Ovary (tissue), 9 donors: Measurements from ENCODE around the gene JARID2. TPM values are rescaled to one million over a fixed set of nuclear protein-coding genes. Genes with fewer than 3 reads are reported as not detected.
A peak's percentile ranks its signal among the peaks of the same experiment; 100 is the strongest.

Experiments
- DNase-seq, 5 donors: peaks; one replicate each; pipeline ENCODE4 v3.0.0-alpha.2; 2019 to 2020
- H3K27ac ChIP-seq, 2 donors: fragments of 200-600 bp; one replicate each; pipeline versions ENCODE4 v1.5.1 to v1.8.0; 2019 to 2022
- H3K27me3 ChIP-seq: fragments of 200-600 bp; one replicate; pipeline ENCODE4 v1.8.0; 2022
- H3K36me3 ChIP-seq: fragments of 200-600 bp; sonication (generic); one replicate; pipeline ENCODE4 v1.5.1; 2019
- H3K4me1 ChIP-seq: one replicate; pipeline ENCODE4 v1.8.1; 2013; ENCODE audit warnings: mild to moderate bottlenecking, moderate library complexity; ENCODE audit not compliant: insufficient read depth
- H3K4me3 ChIP-seq: fragments of 200-600 bp; sonication (generic); one replicate; pipeline ENCODE4 v1.5.1; 2017
- H3K9me3 ChIP-seq, 2 donors: fragments of 200-600 bp in 1 of 2; sonication (generic) in 1 of 2; one replicate each; pipeline versions ENCODE4 v1.5.1 to v1.8.1; 2013 to 2019; ENCODE audit warnings: mild to moderate bottlenecking in 1 of 2, moderate library complexity in 1 of 2
- CTCF ChIP-seq, 3 donors: fragments of 450-650 bp in 2 of 3; fragments of 200-600 bp in 1 of 3; IDR thresholded peaks; one replicate each; pipeline versions ENCODE4 v1.5.1 to v1.8.0; 2016 to 2022; ENCODE audit warnings: antibody characterized with exemption in 3 of 3, mild to moderate bottlenecking in 1 of 3
- EP300 ChIP-seq: sonication (generic); formaldehyde crosslinking; IDR thresholded peaks from one replicate; pipeline ENCODE4 v1.6.1; 2017; ENCODE audit warnings: antibody characterized with exemption
- POLR2A ChIP-seq: fragments of 450-650 bp; IDR thresholded peaks from one replicate; pipeline ENCODE4 v1.6.1; 2017; ENCODE audit warnings: antibody characterized with exemption, mild to moderate bottlenecking, moderate library complexity
- WGBS, 3 donors: extraction: QIAGEN DNeasy Blood & Tissue Kit in 1 of 3; methylation state at CpG; one replicate each; pipeline versions ENCODE4 v1.1.5 to v1.1.7; 2013 to 2017; 5-methylcytosine and 5-hydroxymethylcytosine counted together
- intact Hi-C, 4 donors: fragments of 100-400 bp; cut with DNase I; formaldehyde crosslinking; loops; one replicate each; pipeline versions ENCODE4 v1.11.0 to v1.15.1; 2022 to 2023
- polyA plus RNA-seq, 2 donors: library from polyadenylated mRNA; stranded (reverse); fragments of 200-250 nt in 1 of 2; fragments of 350-450 nt in 1 of 2; fragmentation: Illumina TruSeq in 1 of 2; extraction: RNeasy Lipid Tissue Mini Kit (QIAGEN cat#74804) in 1 of 2; gene quantifications; one replicate each; pipeline ENCODE4 v1.2.3, GENCODE V29; 2013 to 2014
- total RNA-seq, 7 donors: library from RNA; depleted of rRNA in 2 of 7; stranded (reverse); fragments of >200 nt in 2 of 7; fragmentation: NEBNext Ultra II Directional in 3 of 7; extraction: Animal tissue kit (Norgen Biotek cat#: 25700) in 3 of 7; gene quantifications; one replicate each; pipeline versions ENCODE4 v1.1.0 to v1.2.4, GENCODE V29; 2016 to 2023
- donor health status: DM: no; HTN: no; CAD: no; lungs with moderate emphysema.
- donor health status: DM: no; HTN: no; CAD: no.
- donor health status: Bipolar disorder and iron deficiency.
- donor health status: DM: yes; HTN: yes; CAD: no.
- donor health status: DM: no; HTN: no; CAD: no.
- donor health status: DM: yes; HTN: yes; CAD: no.

Gene JARID2
- total and polyA plus RNA-seq, 9 donors: 4.5 to 17.4 (median 8.7) TPM

- WGBS, 3 donors: 40 to 50% (median 48%) methylated on average over 4 of the region's 4 CpGs
- TF ChIP-seq CTCF (IDR thresholded peaks at IDR 0.05) (no peak), POLR2A (no peak), EP300 (no peak)
- Histone ChIP-seq H3K9me3 (no peaks in the 10 kb centered on the region), H3K4me3 (no peak overlapping the region), H3K36me3 (no peaks in the 10 kb centered on the region), H3K27me3 (no peaks in the 10 kb centered on the region), H3K4me1 (peaks cover 36% of the 10 kb centered on the region), H3K27ac (peak overlapping the region in 1 of 2 donors; percentile 61)
- no peak for DNase-seq
- intact Hi-C loops: no loop called here
Measured at GRCh38 chr6:15269011-15269410, 23.1 kb downstream of the JARID2 start.

GRCh38 chr6:15269619-15270018, 23.8 kb downstream of the JARID2 start:
- peaks cover 36% of the 10 kb centered on the region for H3K4me1 ChIP-seq
- TF ChIP-seq EP300 (no peak), CTCF (IDR thresholded peaks at IDR 0.05) (no peak), POLR2A (no peak)
- H3K27me3 ChIP-seq: no peaks in the 10 kb centered on the region
- no peak overlapping the region for H3K27ac ChIP-seq
- no peaks in the 10 kb centered on the region for H3K9me3 ChIP-seq
- intact Hi-C loops: no loop called here
- WGBS, 3 donors: 93 to 97% (median 95%) methylated on average over 1 of the region's 1 CpG
- no peak overlapping the region for H3K4me3 ChIP-seq
- H3K36me3 ChIP-seq: no peaks in the 10 kb centered on the region
- no peak for DNase-seq

GRCh38 chr6:15270402-15270801, 24.5 kb downstream of the JARID2 start:
- Histone ChIP-seq H3K4me1 (peaks cover 36% of the 10 kb centered on the region), H3K4me3 (no peak overlapping the region), H3K27me3 (no peaks in the 10 kb centered on the region), H3K27ac (no peak overlapping the region), H3K36me3 (no peaks in the 10 kb centered on the region), H3K9me3 (no peaks in the 10 kb centered on the region)
- 95 to 100% (median 99%) methylated on average over 2 of the region's 2 CpGs for WGBS, 3 donors
- TF ChIP-seq CTCF (IDR thresholded peaks at IDR 0.05) (no peak), POLR2A (no peak)
- intact Hi-C loops: no loop called here
- no peak for DNase-seq

- intact Hi-C loops: no loop called here
- WGBS, 3 donors: 94 to 100% (median 95%) methylated on average over 1 of the region's 1 CpG
- Histone ChIP-seq H3K9me3 (no peaks in the 10 kb centered on the region), H3K27me3 (no peaks in the 10 kb centered on the region), H3K27ac (no peak overlapping the region), H3K4me1 (peaks cover 23% of the 10 kb centered on the region), H3K4me3 (no peak overlapping the region), H3K36me3 (no peaks in the 10 kb centered on the region)
- no peak for DNase-seq
- TF ChIP-seq EP300 (no peak), CTCF (IDR thresholded peaks at IDR 0.05) (no peak)
Measured at GRCh38 chr6:15272562-15272961, 26.7 kb downstream of the JARID2 start.
